HG03045 (cell line): ENCODE measurements around the gene MBOAT1.
"Not testable (repeated sequence)": the region's sequence is repeated elsewhere in the genome, so short reads cannot be mapped to it uniquely, and the experiment has no call there.

Experiments
- ATAC-seq: cut with Tn5 transposase; IDR thresholded peaks from one replicate; pipeline ENCODE4 v1.9.1; 2021; ENCODE audit warnings: mild to moderate bottlenecking, moderate library complexity; ENCODE audit not compliant: unreplicated experiment

The MBOAT1 gene

DNA sequence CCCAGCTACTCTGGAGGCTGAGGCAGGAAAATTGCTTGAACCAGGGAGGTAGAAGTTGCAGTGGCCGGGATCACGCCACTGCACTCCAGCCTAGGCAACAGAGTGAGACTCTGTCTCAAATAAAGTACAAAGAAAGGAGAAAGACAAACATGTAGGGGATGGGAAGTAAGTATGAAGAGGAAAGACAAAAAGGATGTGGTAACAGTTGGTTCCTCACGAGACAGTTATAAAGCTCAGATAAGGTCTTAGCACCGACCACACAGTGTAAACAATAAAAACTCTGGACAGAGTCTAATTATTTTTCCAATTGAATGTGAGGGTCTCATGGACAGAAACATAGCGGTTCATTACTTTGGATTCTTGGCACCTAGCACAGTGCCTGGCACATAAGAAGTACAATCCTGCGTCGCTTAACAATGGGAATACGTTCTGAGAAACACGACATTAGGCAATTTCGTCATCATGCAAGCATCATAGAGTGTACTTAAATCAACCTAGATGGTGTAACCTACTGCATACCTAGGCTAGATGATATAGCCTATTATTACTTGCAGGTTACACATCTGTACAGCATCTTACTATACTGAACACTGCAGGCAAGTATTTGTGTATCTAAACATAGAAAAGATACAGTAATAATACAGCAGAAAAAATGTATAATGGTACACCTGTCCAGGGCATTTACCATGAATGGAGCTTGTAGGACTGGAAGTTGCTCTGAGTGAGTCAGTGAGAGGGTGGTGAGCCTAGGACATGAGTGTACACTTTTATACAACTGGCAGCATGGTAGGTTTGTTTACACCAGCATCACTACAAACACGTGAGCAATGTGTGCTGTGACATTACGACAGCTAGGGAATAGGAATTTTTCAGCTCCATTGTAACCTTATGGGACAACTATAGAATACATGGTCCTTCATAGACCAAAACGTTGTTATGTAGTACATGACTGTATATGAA lies 38.2 kb downstream of the MBOAT1 start:
- peak; percentile 48 for ATAC-seq

DNA sequence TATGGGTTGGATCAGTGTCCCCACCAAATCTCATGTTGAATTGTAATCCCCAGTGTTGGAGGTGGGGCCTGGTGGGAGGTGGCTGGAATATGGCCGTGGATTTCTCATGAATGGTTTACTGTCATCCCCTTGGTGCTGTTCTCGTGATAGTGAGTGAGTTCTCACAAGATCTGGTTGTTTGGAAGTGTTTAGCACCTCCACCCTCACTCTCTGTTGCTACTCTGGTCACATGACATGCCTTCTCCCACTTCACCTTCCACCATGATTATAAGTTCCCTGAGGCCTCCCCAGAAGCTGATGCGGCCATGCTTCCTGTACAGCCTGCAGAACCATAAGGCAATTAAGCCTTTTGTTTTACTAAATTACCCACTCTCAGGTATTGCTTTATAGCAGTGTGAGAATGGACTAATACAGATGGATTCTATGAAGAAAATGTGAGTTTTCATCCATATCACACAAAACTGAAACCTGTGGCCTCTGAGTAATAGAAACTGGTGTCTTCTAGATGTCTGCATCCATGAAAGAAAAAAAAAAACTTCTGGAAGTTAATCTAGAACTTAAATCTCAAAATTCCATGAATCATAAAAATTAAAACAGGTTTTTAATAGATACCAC lies 39.3 kb downstream of the MBOAT1 start:
- no peak for ATAC-seq

DNA sequence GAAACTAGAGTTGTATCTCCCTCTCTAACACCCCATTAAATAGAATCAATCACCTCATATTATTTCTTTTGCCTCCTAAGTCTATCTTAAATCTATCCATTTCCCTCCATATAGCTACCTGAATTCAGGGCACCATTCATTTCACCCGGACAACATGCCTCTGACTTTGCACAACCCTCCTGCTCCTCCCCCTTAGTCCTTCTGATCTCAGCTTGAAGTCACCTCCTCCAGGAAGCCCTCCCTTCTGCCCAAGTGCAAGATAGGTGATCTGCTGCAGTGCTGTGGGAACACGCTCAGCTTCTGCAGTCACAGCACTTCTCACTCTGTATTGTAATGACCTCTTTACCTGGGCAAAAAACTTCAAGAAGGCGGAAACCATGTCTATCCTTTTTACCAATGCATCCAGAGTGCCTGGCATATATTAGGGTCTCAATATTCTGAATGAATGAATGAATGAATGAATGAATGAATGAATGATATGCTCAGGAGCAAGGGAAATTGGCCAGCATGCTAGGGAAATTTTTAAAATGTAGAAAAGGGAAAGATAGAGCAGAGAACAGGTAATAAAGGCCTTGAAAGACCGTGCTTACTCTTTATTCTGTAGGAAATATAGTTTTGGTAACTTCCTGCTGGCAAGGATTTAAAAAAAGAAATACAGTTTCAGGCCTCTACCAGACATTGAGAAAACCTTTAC lies 41.7 kb downstream of the MBOAT1 start:
- no peak for ATAC-seq

DNA sequence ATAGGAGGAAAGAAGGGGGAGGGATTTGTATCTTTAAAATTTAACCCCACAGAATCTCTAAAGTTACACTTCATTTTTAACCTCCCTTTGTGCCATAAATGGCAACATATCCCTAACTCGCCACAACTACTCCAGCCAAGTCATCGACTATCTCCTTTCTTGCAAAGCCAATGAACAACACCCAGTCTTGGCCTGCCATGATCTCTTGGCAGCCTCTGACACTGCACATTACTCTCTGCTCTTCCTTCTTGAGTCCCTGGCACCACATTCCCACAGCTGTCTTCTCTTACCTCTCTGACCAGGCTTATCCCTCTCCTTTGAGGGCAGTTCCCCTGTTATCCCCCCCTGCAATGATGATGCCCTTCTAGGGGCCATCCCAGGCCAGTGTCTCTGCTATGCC lies 42.5 kb downstream of the MBOAT1 start:
- no peak for ATAC-seq

DNA sequence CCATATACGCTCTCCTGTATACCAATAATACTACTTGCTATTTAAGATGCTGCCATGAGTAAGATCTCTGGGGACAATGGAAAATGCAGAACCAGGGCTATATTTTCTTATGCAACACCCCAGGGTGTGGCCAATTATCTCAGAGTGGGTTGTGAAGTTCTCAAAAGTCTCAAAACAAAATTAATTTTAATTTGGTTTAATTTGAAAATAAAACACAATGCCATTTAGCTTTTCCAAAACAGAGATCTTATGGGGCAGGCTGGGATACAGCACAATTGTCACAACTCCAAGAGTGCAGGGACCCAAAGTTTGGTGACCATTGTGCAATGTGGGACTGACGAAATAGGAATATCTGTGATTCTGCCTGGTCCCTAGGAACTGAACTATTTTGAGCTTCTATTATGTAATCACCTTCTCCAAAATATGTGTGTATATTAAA lies 43.1 kb downstream of the MBOAT1 start:
- ATAC-seq, result no peak

DNA sequence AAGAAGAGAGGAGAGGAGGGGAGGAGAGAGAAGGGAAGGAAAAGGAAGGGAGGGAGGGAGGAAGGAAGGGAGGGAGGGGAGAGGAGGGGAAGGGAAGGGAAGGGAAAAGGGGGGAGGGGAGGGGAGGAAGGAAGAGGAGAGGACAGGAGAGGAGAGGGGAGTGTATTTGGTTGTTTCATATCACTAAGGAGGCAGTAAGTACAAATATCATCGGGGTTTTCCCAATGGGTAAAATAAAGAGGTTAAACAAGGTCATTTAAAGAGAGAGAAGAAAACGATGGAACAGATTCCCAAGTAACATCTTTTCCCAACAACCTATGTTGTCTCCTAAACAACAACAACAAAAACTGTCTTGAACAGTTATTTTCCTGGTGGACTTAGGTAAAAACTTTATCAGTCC lies 43.6 kb downstream of the MBOAT1 start:
- no peak for ATAC-seq

DNA sequence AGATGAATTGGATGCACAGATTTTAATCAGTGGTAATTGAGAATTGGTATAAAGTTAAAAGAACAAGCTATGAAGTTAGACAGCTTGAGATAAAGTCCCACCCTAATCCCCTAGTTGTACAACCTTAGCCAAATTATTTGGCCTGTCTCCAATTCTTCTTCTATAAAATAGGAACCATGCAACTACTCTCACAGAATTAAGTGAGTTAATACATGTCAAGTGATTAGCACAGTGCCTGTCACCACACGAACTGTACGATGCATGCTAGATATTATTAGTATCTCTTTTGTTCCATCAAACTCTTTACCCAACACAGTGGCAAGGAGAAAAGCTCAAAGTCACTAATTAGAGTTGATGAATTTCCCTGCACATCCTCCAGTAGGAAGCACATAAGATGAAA lies 44.7 kb downstream of the MBOAT1 start:
- no peak for ATAC-seq

DNA sequence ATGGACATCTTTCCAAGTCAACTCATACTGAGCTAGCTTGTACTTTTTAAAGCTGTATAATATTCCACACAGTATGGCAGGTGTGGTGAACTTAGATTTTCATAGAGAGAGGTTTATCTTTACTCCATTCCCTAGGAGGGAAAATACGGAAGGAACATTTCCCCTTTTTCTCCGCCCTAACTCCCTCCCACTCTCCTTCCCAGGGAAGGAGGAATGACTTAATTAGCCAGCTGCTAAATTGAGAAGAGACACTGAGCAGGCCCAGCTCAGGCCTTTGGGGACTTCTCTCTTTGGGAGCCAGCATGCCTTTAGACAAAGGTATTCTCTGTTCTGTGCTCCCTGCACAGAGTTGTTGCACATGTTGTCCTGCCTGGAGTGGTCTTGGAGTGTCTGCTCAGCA lies 46.1 kb downstream of the MBOAT1 start:
- no peak for ATAC-seq

DNA sequence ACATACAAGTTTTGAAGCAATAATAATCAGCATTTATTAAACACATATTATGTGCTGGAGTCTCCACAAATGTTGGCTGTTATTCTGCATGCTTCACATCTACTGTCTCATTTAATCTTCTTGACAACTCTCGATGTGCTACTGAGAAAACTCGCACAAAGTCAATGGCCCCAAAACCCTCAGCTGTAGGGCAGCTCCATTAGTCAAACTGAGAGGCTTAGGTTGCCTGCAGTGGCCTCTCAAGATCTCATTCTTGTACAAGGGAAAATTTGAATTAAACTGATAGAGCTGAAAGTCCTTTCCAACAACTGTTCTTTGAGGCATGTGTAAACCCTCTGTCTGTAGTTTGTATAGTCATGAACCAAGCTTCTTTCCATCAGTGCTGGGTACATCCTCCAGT lies 49.8 kb downstream of the MBOAT1 start:
- ATAC-seq, result no peak

DNA sequence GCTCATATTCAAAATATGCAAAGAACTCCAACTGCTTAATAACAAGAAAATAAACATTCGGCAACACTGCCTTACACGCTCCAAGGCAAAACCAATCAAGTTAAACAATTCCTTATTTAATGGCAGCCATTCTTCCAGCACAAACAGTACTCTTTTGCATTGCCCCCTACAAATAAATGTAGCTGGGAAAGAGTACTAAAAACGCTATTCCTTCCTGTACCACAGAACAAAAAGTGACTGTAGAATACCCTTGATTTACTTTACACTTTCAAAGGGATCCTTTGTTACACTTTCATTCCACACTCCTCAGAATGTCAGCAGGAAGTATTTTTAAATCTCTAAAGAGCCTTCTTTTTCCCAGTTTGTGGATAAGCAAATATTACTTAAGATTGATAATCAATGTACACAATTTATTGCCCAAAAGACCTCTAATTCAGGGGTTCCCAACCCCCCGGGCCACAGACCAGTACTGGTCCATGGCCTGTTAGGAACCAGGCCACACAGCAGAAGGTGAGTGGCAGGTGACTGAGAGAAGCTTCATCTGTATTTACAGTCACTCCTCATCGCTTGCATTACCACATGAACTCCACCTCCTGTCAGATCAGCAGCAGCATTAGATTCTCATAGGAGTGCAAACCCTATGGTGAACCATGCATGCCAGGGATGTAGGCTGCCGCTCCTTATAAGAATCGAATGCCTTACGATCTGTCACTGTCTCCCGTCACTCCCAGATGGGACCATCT lies 51.6 kb downstream of the MBOAT1 start:
- ATAC-seq, result no peak

DNA sequence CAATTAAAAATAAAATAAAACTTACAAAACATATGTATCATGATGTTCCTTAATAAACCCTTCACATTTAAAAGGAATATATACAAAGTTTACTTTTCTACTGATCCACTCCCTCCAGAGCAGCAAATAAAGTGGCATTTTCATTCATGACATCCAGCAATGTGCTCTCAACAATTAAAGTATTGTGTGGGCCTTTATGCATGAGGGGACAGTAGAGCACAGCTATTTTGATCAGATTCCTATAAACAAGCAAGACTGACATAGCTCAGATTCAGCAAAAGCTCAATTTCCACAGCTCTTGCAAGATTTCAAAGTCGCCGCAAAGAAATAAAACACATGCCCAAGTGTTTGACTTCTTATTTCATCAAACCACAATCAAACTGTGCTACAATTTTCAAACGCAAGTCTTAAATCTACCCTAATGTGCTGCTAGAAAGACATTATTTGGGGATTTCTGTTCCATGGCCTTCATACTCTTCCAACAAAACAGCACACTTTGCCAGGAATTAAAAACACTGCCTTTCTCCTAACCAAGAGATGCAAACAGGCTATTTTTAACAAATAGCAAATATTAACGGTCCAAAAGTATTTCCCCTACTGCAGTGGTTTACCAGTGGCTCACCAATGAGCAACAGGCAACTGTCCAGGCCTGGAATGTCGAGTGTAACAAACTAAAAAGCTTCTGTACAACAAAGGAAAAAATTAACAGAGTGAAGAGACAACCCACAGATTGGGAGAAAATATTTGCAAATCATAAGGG lies 52.3 kb downstream of the MBOAT1 start:
- ATAC-seq, result no peak

DNA sequence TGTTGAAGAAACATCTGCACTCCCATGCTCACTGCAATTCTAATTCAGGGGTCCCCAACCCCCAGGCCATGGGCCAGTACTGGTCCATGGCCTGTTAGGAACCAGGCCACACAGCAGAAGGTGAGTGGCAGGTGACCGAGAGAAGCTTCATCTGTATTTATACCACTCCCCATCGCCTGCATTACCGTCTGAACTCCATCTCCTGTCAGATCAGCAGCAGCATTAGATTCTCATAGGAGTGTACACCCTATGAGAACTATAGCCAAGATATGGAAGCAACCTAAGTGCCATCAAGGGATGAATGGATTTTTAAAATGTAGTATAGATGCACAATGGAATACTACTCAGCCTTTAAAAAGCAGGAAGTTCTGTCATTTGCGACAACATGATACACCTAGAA lies 53.2 kb downstream of the MBOAT1 start:
- ATAC-seq, result no peak

DNA sequence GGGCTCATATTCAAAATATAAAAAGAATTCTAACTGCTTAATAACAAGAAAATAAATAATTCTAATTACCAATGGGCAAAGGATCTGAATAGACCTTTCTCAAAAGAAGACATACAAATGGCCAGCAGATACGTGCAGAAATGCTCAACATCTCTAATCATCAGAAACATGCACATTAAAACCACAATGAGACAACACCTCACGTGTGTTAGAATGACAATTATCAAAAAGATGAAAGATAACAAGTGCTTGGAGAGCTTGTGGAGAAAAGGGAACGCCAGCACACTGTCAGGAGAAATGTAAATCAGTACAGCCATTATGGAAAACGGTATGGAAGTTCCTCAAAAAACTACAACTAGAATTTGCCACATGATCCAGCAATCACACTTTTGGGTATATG lies 53.6 kb downstream of the MBOAT1 start:
- ATAC-seq, result no peak

DNA sequence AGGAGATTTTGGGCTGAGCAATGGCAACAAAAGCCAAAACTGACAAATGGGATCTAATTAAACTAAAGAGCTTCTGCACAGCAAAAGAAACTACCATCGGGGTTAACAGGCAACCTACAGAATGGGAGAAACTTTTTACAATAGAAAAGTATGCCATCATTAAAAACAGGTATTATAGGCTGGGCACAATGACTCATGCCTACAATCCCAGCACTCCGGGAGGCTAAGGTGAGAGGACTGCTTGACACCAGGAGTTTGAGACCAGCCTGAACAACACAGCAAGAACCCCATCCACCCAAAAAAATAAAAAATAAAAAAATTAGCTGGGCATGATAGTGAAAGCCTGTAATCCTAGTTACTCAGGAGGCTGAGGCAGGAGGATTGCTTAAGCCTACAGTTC lies 55.4 kb downstream of the MBOAT1 start:
- no peak for ATAC-seq

DNA sequence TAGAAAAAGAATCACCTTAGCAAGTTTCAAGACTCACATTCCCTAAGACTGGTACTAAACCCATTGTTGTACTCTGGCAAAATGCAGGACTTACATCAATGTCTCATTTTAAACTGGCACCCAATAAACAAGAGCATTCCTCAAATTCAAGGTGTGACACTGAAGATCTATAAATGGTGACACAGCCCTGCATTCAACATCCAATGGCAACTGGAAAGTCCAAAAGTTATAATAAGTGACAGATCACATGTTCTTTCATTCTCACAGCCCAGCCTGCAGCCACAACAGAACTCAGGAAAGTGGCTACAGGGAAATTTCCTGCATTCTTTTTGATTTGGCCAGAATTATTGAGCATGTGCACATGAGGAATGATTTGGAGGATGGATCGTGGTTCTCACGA lies 57.5 kb downstream of the MBOAT1 start:
- ATAC-seq, result no peak

DNA sequence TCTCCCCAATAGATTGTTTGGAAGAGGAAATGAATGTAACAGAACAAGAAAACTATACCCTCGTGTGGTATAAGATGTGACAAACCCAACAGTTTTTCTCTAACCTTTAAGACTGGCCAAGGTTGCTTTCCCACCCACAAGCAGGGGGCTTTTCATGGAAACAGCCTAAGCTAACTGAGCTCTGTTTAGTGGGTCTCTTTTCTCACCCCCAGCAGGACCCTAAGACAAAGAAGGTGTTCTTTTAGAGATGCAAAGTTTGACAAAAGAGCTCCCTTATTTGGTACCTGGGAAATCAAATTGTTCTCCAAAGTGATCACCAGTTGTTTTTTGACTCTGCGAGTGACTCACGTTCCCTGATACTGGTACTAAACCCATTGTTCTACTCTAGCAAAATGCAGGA lies 59.1 kb downstream of the MBOAT1 start:
- no peak for ATAC-seq

DNA sequence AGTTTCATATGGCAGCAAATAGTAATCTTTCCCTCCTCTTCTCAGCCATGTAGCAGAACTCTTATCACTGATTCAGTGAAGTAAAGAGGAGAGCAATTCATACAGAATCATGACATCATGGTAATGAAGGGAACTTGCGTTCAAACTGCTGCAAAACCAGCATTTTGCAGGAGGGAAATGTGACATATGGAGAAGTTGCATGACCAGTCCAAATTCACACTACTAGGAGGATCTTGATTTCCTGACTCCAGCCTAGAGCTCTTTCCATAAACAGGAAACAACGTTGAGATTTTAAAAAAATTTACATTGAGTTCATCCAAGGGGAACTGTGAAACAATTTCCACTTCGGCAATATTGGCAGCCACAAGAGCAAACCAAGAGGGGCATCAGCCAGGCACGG lies 63.8 kb downstream of the MBOAT1 start:
- ATAC-seq, result no peak

DNA sequence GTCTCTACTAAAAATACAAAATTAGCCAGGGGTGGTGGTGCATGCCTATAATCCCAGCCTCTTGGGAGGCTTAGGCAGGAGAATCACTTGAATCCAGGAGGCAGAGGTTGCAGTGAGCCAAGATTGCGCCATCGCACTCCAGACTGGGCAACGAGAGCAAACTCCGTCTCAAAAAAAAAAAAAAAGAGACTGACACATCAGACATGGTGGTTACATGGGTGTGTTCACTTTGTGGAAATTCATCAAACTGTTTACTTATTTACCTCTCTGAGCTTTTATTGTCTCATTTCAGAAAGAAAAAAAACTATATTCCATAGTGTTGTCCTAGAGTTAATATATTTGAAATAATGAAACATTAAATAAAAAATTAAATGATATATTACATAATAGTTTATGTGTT lies 64.8 kb downstream of the MBOAT1 start:
- no peak for ATAC-seq

DNA sequence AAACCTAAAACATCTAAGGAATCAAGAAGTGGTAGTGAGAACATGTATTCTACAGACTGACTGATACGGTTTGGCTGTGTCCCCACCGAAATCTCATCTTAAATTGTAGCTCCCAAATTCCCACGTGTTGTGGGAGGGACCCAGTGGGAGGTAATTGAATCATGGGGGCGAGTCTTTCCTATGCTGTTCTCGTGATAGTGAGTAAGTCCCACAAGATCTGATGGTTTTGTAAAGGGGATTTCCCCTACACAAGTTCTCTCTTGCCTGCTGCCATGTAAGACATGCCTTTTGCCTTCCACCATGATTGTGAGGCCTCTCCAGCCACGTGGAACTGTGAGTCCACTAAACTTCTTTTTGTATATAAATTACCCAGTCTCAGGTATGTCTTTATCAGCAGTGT lies 65.4 kb downstream of the MBOAT1 start:
- not testable (repeated sequence) for ATAC-seq

DNA sequence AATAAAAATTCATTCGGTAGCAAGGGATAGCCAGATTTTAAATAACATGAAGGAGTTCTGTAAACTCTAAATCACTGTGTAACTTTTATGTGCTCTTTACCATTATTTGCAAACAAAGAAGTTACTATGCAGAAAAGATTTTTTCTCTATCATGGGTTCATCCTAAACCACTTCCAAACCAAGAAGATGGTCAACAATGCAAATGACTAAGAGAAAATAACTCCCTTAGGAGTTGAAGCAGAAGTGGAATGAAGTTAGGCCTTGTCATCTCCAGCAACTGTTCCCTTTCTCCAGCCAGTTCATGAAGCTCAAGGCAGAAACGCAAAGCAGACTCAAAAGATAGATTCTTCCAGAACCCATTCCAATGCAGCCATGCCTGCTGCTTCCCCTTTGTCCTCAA lies 66.0 kb downstream of the MBOAT1 start:
- no peak for ATAC-seq
